Mucosa of gallbladder (tissue), 1 donor: ENCODE measurements around the gene POLR1H. TPM values are rescaled to one million over a fixed set of nuclear protein-coding genes. Genes with fewer than 3 reads are reported as not detected.

Experiments
- DNase-seq: peaks from one replicate; pipeline ENCODE4 v3.0.0-alpha.2; 2020; ENCODE audit warnings: low spot score
- total RNA-seq: library from RNA; stranded (reverse); gene quantifications from one replicate; pipeline ENCODE4 v1.2.1, GENCODE V29; 2021
- donor health status: DM: no; HTN: no; CAD: no.

Gene POLR1H
- total RNA-seq, 1 donor from 2014 or later = 19.5 TPM

- DNase-seq = no peak
Measured at GRCh38 chr6:30061858-30062458, 893 bp downstream of the POLR1H start.

- DNase-seq = no peak
Measured at GRCh38 chr6:30062471-30063178, 1.6 kb downstream of the POLR1H start.

- DNase-seq = no peak
Measured at GRCh38 chr6:30063315-30063714, 2.2 kb downstream of the POLR1H start.

DNA sequence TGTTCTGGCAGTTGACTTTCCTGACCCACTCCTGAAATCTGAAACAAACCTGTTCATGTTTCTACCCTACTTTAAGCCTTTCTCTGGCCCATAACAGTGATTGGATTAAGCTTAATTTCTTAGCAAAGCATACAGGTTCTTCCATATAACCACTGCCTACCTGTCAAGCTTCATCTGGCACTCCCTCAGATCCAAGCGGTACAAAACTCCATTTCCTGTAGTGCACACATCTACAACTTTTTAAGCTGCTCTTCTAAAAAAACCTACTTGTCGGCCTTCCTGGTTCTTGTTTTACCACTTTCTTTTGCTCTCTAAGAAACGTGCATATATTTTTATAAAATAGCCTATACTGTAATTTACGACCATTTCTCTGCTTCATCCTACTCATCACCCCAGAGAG, 5.0 kb downstream of the POLR1H start:
- DNase-seq = no peak

- DNase-seq = peak; percentile 99
Measured at GRCh38 chr6:30066577-30067459, 5.8 kb downstream of the POLR1H start, which contains the start of gene PPP1R11. PPP1R11 (plus strand) TSS chr6:30067198; CDS start chr6:30067411, 213 bp downstream.

DNA sequence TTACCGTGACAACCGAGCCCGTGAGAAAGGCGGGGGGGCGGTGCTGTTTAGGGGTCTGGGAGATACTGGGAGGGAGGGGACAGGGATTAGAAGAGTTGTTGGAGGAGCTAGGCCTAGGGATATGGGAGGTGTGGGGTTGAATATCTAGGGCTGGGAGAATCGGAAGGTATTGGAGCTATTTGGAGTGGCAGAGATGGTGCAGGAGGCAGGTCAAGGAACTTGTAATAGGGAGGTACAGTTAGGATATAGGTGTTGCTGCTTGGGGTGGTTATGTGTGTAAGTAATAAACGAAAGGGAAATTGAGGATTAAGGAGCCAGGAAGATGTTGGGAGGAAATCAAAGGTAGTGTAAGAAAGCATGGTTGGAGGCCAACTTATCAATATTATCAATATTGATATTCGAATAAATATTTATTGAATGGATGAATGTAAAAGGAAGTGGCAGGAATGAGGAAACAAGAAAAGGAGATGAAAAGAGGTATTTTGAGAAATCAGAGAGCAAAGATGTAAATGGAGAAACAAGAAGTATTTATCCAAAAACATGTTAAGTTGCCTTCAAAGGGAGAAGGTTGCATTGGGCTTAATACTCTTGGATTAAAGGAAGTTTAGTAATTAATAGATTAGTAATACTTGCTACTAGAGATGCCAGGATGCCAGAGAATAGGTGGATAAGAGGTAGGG, 6.5 kb downstream of the POLR1H start:
- no peak for DNase-seq

DNA sequence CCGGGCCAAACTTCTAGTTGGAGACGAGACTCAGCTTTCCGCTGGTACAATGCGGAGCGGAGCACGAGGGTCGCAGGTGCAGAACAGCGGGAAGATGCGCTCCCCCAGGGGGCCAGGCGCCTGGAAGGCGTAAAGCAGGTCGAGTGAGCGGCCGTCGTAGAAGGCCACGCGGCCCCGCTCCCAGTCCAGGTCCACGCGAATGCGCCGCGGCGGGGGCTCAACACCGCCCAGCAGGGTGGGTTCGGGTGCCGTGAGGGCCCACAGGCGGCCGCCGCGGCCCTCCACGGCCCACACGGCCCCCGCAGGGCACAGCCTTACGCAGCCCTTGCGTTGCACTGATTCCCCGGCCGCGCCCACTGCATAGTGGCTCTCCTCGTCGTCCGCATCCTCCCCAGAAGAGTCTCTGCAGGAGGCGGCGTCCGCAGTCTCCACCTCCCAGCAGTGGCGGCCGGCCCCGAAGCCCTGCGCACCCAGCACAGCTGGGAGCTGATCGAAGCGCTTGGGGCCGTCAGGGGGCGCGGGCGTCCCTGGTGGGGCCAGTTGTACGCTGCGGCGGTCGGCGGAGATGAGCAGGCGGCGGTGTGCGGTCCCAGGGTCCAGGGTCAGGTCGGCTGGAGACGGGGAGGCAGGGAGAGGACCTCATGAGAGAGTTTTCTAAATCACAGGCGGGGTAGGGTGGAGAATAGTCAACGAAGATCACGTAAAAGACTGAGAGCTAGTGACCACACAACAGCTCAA, 10.2 kb downstream of the POLR1H start:
- DNase-seq = peak; percentile 23

GRCh38 chr6:30071858-30072257, 10.8 kb downstream of the POLR1H start:
- no peak for DNase-seq

- no peak for DNase-seq
Measured at GRCh38 chr6:30073489-30074235, 12.6 kb downstream of the POLR1H start.

GRCh38 chr6:30074331-30075093, 13.4 kb downstream of the POLR1H start:
- DNase-seq = no peak

- no peak for DNase-seq
Measured at GRCh38 chr6:30075094-30075789, 14.2 kb downstream of the POLR1H start, which contains the start of gene RNF39. RNF39 (minus strand) TSS chr6:30075769; CDS start chr6:30075585, 184 bp downstream.

DNA sequence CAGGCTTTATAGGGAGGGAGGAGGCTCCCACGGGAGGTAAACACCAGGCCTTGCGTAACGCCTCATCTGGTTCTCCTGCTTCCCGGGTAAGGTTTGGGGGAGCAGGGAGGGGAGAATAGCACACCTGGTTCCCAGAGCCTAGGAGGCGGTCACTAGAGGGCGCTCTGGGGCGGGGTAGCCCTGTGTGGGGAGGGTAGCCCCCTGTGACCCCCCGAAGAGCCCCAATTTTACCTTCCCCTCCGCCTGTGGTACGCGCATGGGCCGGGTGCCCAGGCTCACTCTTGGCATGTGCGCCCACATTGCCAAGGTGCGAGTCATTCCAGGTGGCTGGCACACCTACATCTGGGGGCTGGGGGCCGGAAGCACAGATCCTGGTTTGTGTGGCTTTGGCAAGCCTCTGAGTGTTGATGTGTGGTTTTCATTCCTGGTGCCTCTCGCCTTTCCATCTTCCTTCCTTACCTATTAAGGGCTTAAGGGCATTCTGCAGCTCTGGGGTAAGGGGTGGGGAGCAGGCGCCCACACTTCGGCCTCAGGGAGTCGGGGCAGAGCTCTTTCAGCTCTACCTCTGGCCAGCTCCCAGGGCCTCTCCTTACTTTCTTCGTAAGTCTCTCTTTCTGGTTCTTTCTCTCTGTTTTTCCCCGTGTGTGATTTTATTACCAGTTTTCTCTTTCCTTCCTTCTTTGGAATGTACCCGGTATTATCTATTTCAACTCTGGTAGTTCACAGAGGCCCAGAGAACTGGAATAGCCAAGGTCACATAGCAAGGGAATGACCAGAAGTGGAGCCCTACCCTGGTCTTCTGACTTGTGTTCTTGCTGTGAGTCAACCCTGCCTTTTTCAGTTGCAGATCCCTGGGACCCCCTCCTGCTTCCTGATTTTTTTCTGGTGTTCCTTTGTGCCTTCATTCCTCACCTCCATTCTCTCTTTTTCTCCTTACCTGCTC, 15.0 kb downstream of the POLR1H start:
- peak; percentile 31 for DNase-seq

GRCh38 chr6:30077218-30077617, 16.2 kb downstream of the POLR1H start:
- no peak for DNase-seq

DNA sequence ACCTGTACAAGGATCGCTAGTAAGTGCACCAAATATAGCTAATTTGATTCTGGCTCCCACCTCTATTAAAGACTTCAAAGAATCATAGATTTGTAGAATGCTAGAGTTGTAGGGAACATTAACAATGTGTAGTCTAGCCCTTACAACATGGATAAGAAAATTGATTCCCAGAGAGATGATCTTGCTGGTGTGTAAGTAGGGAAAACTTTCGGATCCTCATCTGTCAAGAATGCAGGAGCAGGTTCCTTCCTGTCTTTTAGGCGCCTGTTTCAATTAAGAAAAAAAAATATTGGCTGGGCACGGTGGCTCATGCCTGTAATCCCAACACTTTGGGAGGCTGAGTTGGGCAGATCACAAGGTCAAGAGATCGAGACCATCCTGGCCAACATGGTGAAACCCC, 26.8 kb downstream of the POLR1H start:
- DNase-seq = no peak

GRCh38 chr6:30091577-30092381, 30.7 kb downstream of the POLR1H start:
- peak; percentile 86 for DNase-seq

- DNase-seq = no peak
Measured at GRCh38 chr6:30092852-30093543, 31.9 kb downstream of the POLR1H start.
